22Rv1 (cell line): ENCODE data around the gene HECW1.

Experiments used
- CTCF ChIP-seq: fragments of 450-650 bp; IDR thresholded peaks from 2 replicates; pipeline ENCODE4 v1.5.1; 2017; ENCODE audit warnings: mild to moderate bottlenecking
- ZFX ChIP-seq: fragments of 450-650 bp; IDR thresholded peaks from 2 replicates; pipeline ENCODE4 v1.6.1; 2017; ENCODE audit warnings: antibody characterized with exemption, borderline replicate concordance

GRCh38 chr7:43362652-43363034 lies 250.2 kb downstream of the HECW1 start:
- TF ChIP-seq CTCF (no peak), ZFX (no peak)
